GM12872 (cell line): ENCODE data around the gene SOCS2.

Experiments used
- TF ChIP-seq, protein P1 (sequence below): IDR thresholded peaks from 3 replicates; pipeline ENCODE4 v1.5.1; 2011; ENCODE audit warnings: low read depth, mild to moderate bottlenecking, low read length, moderate library complexity; ENCODE audit not compliant: insufficient read depth

Gene SOCS2, protein sequence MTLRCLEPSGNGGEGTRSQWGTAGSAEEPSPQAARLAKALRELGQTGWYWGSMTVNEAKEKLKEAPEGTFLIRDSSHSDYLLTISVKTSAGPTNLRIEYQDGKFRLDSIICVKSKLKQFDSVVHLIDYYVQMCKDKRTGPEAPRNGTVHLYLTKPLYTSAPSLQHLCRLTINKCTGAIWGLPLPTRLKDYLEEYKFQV

DNA sequence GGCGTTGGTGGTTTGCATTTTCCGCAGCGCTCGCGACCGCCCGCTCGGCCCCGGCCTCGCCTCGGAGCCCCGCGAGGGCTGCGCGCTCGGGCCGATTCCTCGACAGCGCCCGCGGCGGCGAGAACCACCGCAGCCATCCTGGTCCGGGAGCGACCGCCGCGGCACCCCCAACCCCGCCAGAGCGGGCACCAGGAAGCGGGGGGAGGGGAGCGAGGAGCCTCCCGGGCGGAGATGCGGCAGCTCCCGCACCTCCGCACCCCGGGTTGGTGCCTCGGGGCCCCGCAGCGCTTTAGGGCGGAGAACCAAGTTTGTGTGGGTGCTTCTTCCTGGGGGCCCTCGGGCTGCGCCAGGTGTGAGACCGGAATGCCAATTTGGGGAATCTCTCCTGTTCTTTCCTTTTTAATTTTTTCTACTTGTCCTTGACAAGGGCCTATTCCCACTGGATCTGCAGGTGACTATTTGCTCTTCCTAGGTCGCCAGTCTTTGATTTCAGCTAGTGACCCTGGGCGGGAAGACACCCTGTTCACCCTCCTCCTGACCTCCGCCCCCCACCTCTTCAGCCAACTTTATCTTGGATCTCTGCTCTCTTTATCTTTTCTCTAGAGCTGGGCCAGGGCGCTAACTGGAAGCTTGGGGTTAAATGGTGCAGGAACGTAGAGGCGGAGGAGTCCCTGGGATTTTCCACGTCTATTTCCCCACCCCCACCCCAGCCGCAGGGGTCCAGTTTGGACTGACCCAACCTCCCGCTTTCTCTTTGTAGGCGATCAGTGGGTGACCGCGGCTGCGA lies at the start of gene SOCS2:
Gene SOCS2 (plus strand): TSS at position 751 of the 787 bp plus-strand sequence. CDS start 223 bp downstream, outside the sequence.
- TF ChIP-seq, protein P1, sequence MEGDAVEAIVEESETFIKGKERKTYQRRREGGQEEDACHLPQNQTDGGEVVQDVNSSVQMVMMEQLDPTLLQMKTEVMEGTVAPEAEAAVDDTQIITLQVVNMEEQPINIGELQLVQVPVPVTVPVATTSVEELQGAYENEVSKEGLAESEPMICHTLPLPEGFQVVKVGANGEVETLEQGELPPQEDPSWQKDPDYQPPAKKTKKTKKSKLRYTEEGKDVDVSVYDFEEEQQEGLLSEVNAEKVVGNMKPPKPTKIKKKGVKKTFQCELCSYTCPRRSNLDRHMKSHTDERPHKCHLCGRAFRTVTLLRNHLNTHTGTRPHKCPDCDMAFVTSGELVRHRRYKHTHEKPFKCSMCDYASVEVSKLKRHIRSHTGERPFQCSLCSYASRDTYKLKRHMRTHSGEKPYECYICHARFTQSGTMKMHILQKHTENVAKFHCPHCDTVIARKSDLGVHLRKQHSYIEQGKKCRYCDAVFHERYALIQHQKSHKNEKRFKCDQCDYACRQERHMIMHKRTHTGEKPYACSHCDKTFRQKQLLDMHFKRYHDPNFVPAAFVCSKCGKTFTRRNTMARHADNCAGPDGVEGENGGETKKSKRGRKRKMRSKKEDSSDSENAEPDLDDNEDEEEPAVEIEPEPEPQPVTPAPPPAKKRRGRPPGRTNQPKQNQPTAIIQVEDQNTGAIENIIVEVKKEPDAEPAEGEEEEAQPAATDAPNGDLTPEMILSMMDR, result no peak

DNA sequence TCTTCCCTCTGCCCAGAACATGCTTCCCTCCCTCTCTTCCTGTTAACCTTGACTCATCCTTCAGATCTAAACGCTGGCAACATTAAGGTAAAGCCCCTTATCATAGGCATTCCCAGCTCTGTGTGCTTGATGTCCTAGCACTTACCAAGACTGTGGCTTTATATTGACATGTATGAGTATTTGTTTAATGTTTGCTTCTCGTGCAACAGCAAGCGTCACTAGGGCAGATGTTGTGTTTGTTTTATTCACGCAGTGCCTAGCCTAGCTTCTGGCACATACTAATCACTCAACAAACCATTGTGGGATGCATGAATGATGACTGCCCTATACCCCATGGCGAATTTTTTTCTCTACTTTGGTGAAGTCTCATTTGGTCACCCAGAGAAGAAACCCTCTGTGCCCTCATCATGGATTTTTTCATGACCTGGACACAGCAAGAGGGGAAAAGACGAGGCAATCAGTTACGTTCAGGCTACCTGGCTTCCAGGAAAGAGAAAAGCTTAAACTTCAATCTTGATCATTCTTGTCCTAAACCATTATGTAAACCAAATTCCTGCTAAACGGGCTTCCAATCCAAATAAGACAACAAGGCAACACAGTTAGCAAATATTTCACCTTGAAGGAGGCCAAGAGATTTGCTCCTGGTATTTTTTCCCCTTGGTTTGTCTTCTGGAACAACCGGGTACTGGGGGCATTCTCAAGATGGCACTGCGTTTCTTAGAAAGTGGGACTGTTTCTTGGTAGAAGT lies 47.9 kb upstream of the SOCS2 start:
- TF ChIP-seq, protein P1, result no peak

DNA sequence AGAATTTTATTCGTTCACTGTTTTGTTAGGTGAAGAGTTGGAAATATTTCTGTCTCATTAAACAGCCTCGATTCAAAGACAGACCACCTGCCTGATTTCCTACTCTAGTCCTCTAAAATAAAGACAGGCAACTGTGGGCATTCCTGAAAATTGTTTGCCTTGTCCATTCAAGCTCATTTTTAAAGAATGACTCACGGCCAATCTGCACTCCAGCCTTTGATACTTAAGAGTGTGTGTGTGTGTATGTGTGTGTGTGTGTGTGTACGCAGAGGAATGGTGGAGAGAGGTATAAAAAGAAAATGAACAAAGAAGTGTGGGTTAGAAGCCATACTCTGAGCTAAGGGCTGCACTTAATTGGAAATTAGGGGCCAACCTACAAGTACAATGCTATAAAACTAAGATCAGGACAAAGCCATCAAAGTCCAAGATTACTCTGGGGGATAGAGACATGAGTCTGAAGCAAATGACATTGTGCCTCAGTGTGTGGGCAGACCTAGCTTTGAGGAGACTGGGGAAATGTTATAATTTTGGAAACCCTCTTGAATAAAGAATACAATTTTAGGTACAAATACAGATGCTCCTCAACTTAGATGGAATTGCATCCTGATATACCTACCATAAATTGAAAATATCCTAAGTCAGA lies 45.6 kb upstream of the SOCS2 start:
- TF ChIP-seq, protein P1, result no peak

DNA sequence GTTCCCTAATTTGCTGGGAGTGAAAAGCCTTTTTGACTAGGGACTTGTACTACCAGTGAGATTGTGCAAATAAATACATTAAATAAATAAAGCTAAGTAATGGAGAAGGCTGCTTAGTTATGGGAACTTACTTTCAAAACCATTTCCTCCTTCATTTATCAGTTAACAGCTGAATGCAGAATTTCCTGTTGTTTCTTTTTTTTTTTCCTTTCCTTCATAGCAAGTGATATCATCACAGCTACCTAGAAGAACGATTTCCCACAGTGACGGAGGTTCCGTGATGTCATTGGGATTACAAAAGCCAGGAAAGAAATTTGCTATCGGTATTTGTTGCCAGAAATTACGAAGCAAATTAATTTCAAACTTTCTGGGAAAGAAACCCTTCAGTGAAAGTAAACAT lies 42.1 kb upstream of the SOCS2 start:
- TF ChIP-seq, protein P1, result no peak

DNA sequence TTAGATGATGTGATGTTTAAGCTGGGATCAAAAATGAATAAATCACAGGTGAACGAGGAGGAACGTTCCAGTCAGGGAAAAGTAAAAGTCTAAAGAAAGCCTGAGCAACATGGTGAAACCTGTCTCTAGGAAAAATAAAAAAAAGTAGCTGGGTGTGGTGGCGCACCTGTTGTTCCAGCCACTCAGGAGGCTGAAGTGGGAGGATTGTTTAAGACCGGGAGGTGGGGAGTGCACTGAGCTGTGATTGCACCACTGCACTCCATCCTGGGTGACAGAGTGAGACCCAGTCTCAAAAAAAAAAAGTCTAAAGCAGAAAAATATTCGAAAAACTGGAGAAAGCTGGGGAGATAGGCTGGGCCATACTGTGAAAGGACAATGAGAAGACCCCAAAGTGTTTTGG lies 39.2 kb upstream of the SOCS2 start:
- TF ChIP-seq, protein P1, result no peak

DNA sequence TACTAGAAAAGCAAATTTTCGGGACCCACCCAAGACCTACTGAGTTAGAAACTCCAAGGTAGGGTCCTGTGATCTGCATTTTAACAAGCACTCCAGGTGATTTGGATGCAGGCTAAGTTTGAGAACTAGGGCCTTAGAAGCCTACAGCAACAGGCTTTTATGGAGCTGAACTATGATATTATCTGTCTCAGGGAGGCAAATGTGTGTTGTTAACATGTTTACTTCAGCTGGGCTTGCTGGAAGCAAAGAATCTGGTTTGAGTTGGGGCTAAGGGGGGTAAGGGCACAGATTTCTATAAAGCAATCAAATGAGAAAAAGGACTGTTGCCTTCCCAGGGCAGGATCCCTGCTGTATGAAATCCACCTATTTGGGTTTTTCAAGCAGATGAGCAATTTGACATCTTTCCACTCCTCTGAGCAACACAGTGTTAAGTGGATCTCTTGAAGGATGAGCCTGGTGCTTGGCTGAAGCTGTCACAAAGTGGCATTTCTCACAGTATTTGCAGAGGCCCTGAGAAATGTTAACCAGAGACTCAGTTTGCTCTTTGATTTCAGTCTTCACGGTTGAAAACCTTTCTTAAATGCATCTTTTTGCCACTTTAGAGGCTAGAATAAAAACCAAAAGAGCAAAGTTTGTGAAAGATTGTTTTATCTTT lies 36.2 kb upstream of the SOCS2 start:
- TF ChIP-seq, protein P1, result no peak
